NCI-H748 (cell line): Measurements from ENCODE around the gene KIAA1143.
A peak's percentile ranks its signal among the peaks of the same experiment; 100 is the strongest.

Experiments
- DNase-seq: peaks from one replicate; lab custom pipeline; 2025; ENCODE audit not compliant: unreplicated experiment; lab: John Stamatoyannopoulos, UW

KIAA1143 gene

DNA sequence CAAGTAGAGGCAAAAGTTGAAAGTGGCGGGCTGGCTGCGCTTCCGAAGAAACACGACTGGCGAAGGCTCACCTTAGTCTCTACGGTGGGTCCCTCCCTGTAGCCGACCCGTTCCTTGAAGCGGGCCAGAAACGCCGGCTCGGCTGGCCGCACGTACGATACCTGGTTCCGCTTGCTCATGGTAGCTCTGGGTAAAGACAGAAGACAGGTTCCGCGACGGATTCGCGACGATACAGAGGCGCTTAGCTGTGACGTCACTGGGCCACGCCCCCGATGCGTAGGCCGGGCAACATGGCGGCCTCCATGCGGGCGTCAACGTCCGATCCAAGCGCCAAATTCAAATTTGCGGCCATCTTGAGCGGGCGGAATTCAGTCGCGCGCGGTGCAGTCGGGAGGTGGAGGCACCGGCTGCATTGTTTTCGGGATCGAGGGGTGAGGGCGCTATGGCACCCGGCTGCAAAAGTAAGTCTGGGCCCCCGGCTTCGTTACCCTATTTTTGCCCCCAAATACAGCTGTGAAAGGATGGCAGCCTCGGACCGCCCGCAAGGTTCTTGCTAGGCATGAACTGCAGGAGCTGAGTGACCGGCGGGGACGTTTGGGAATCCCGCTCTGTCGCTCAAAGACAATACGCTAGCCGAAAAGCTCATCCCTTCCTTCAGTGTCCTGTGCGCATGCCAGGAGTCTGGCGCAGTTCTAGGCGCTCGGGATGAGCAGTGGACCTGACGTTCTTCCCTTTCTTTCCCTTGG lies at the start of gene KIAA1143, which contains the start of gene KIF15:
Gene KIAA1143, minus strand, starts transcription at position 196 of the 746 bp plus-strand sequence. Its CDS starts 17 bp downstream, at position 179.
Gene KIF15, plus strand, starts transcription at position 371 of the 746 bp plus-strand sequence. Its CDS starts 72 bp downstream, at position 443.
- DNase-seq = peak; percentile 92

DNA sequence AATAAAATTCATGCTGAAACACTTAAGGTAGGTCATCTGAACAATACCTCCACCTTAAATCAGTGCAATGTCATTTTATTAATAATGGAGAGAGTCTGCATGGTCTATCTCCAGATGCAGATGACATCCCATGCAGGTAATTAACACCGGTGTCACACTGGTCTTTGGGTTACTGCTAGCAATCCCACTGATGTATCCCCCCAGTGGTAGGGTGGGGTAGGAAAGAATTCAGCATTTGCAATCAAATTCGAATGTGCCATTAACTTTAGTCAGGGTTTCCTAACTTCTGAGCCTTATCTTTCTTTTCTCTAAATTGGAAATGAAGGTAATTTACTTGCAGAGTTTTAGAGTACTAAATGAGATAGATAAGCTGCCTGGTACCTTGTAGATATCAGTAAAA lies 44.5 kb upstream of the KIAA1143 start:
- DNase-seq = no peak

DNA sequence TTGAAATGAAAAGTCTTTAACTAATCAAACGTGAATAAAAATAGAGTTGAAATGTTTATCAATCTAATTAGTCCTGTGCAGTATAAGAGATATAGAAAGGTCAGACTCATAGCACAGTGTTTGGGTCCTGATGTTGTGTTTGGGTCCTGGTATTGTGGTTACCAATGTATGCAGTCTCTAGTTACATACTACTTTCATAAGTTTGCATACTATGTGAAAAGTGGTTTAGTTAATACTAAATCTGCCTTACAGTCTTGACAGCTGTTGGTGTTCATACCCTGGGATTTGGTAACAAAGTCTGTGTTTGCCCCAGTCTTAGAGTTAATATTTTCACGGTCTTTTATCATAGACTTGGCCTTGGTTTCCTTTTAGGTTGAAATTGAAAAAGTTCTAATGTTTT lies 41.9 kb upstream of the KIAA1143 start:
- DNase-seq = no peak

DNA sequence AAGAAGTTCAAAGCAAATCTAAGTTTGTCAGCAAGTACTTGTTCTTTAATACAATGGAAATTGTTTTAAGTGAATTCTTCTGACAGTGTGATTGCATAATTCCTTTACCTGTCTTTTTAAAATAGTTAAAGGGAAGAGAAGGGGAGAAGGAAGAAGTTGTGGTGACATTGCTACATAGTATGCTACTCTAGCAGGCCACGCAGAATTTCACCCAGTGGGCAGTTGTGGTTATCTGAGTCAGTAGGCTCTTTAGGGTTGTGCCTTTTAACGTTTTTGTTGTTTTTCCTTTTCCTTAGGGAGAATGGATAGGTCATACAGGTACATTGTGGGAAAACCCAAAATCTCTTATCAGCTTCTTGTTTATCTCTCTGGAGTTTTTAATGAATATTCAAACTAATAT lies 40.6 kb upstream of the KIAA1143 start:
- no peak for DNase-seq

DNA sequence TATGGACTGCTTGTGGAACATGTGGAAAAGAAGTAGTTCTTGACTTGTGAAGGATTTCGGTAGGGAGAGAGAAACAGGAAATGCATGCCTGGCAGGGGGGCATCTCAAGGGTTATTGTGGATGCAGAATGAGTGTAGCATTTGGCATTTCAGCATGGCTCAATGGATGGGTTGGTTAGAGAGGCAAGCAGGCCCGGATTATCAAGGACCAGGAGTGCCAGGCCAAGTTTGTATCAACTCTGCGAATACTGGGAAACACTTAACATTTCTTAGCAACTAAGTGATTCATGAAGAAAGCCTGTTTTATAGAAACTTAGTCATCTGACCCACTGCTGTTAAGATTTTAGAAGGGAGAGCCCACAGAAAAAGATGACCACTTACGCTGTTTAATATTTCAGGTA lies 33.8 kb upstream of the KIAA1143 start:
- no peak for DNase-seq

DNA sequence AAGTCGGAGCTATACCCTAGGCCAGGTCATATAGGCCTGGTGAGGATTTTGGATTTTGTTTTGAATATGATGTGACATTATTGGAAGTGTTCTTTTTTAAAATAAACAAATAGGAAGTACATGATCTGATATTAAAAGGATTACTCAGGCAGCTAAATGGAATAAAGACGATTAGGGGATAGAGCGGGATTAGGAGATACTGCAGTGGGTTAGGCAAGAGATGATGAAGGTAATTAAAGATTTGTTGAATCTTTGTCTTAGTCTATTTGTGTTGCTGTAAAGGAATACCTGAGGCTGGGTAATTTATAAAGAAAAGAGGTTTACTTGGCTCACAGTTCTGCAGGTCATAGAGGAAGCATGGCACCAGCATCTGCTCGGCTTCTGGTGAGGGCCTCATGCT lies 21.5 kb upstream of the KIAA1143 start:
- no peak for DNase-seq

DNA sequence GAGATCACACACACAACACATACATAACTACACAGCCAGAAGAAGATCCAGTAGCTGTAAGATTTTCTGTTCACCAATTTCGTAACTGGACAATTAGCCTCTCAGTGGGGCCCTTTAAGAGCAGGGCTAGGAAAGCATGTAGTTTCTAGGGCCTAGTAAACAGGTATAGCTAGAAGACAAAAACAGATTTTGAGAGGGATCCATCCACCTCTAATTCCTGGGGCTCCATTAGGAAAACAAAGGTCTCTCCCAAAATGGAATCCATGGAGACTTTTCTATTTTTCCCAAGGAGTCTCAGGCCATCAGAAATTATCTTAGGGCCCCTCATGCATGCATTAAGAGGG lies 10.7 kb upstream of the KIAA1143 start:
- no peak for DNase-seq

DNA sequence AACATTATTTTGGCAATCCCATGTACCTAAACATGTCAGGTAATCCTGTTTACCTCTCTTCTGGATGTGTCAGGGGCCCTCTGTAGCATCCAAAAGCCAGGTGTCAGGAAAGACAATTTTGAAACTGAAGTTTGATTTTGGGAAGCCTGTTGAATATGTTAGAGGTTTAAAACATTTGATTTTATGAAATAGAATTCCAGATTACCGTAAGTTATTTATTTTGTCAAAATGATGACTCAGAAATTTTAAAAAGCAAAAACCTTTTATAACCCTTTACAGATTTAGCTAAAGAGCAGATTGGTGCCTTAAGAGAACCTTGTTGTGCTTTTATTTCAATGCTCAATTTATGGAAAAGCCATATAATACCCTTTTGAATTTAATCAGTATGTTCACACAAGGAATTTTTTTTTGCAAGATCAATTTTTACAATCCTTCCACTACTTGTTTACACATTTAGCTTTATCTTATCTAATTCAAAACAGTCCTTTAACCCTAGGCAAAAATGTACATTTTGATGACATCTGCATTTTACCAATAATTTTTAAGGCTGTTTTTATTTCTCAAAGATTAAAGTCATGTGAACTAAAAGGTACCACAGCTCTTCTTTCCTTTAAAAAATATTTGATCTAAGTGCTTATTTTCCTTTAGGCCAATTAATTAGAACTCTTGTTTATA lies 10.1 kb upstream of the KIAA1143 start:
- DNase-seq = no peak

DNA sequence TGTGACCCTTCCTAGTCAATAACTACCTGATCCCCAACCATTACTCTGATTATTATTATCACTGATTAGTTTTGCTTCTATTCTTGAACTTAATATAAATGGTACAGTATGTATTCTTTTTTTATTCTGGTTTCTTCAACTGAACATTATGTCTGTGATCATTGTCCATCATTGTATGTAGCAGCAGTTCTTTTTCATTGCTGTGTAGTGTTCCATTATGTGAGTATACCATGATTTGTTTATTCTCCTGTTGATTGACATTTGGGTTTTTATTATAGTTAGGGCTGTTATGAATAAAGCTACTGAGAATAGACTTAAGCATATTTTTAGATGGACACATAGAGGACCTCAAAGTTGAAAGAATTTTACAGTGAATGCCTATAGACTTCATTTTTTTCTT lies 2.8 kb upstream of the KIAA1143 start:
- no peak for DNase-seq

DNA sequence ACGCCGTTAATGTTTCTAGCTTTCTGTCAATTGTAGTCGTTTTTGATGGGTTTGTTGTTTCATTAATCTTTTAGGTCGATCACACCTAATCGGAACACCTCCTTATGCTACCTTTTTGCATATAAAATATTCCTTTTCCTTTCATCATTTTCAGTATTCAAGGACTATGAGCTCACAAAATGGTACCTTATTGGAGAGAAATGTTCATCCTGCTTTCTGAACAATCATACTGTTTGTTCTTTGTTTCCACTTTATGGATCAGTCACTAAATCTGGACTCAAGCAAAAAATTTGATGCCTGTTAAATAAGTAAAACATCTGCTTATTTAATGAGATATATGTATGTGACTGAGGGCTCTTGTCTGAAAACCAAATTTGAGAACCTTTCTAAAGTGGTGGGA lies 1.3 kb upstream of the KIAA1143 start:
- no peak for DNase-seq

DNA sequence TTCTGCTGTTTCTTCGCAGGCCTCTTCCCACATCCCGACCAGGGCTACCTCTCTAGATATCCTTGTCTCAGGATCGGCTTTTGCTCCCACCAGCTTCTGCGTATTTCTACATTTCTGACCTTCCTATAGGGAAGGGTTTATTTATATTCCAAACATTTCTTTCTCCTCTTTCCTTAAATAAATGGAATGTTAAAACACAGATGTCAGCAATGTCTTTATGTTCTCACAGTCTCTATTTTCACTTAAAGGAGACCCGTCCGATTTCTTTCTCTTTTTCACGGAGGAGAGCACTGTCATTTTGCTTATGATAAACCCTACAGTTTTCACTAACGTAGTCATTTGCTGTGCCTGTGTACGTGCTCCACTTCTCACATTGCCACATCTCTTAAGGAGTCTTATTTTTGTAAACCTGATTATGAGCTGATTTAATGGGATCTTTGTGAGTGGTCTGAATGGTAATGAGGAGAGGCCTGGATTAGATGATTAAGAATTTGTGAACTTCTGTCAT lies 805 bp upstream of the KIAA1143 start:
- peak; percentile 23 for DNase-seq

DNA sequence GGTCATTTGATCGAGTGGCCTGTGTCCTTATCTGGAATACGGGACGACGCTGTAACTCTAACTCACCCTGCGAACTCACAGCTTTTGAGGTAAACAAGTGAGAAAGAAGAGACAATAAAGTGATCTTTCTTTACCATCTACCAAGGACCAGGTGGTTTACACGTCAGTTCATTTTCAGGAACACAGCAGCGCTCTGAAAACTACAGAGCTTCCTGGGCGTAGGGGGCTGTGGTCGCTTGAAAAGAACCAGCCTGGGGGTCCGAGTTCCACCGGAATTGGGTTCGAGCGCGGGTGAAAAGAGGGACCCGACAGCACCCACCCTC lies 357 bp downstream of the KIAA1143 start:
- DNase-seq = no peak

DNA sequence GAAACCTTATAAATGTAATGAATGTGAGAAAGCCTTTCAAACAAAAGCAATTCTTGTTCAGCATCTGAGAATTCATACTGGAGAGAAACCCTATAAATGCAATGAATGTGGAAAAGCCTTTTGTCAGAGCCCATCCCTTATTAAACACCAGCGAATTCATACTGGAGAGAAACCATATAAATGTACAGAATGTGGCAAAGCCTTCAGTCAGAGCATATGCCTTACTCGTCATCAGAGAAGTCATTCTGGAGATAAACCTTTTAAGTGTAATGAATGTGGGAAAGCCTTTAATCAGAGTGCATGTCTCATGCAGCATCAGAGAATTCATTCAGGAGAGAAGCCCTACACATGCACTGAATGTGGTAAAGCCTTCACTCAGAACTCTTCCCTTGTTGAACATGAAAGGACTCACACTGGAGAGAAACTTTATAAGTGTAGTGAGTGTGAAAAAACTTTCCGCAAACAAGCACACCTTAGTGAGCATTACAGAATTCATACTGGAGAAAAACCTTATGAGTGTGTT lies 26.7 kb downstream of the KIAA1143 start:
- DNase-seq = no peak

DNA sequence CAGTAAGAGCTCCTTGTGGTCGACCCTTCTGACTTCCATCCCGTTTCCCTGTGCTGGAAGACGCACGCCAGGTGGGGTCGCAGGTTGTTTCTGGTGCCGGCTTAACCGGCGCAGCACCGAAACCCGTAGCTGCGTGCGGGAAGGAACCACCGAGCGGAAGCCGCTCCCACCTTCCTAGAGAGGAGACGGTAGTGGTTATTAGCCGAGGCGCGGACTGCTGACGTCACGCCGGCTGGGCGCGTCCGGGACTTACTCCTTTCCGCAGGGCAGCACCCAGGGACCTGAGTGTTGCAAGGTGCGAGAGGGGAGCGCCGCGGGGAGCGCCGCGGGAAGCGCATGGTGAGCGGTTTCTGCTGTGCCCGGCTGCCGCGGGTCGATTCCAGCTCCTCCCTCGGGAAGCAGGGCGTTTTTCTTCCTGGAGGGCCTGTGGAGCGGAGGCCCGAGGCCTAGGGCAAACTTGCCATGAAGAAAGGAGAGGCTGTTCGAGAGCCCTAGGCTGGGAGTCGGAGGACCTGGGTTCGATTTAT lies 32.0 kb downstream of the KIAA1143 start, which contains the start of gene ZNF501:
Gene ZNF501, plus strand, starts transcription at position 252 of the 527 bp plus-strand sequence. CDS start 4,787 bp downstream, outside the sequence.
- DNase-seq = peak; percentile 93

DNA sequence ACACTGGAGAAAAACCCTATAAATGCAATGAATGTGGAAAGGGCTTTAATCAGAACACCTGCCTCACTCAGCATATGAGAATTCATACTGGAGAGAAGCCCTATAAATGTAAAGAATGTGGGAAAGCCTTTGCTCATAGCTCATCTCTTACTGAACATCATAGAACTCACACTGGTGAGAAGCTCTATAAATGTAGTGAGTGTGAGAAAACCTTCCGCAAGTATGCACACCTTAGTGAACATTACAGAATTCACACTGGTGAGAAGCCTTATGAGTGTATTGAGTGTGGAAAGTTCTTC lies 39.4 kb downstream of the KIAA1143 start:
- DNase-seq = no peak

DNA sequence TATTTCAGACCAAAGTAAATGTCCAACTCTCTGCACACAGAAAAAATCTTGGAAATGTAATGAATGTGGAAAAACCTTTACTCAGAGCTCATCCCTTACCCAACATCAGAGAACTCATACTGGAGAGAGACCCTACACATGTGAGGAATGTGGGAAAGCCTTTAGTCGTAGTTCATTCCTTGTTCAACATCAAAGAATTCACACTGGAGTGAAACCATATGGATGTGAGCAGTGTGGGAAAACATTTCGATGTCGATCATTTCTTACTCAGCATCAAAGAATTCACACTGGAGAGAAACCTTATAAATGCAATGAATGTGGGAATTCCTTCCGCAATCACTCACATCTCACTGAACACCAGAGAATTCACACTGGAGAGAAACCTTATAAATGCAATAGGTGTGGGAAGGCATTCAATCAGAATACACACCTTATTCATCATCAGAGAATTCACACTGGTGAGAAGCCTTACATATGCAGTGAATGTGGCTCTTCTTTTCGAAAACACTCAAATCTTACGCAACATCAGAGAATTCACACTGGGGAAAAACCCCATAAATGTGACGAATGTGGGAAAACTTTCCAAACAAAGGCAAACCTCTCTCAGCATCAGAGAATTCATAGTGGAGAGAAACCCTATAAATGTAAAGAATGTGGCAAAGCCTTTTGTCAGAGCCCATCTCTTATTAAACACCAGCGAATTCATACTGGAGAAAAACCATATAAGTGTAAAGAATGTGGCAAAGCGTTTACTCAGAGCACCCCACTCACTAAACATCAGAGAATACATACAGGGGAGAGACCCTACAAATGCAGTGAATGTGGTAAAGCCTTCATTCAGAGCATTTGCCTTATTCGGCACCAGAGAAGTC lies 40.0 kb downstream of the KIAA1143 start:
- DNase-seq = peak; percentile 2

DNA sequence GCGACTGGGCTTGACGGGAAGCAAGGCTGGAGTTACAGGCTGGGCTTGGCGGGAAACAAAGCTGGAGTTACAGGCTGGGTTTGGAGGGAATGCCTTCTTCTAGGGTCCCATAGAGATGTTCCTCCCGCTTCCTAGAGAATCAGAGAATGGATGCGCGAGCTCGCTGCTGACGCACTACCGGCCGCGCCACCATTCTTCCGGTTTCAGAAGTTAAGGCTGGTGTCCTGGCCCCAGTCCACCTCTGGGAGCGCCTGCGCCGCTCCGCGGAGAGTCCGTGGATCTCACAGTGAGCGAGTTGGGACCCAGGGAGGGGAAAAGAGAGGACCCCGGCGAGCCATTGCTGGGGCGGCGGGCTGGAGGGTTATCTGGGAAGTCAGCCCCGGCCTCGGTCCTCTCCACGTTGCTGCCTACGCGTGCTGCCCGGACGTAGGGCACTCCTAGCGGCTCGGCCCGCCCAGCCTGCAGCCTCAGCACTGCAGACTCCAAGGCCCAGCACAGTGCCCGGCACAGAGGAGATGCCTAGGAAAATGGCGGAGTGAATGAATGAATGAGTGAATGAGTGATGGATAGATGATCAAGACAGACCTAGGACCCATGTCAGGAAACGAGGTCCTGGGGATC lies 48.9 kb downstream of the KIAA1143 start, which contains the start of gene ZNF502:
Gene ZNF502, plus strand, starts transcription at position 206 of the 621 bp plus-strand sequence. CDS start 7,602 bp downstream, outside the sequence.
- peak; percentile 92 for DNase-seq
